ENCODE results near the gene SCGB3A1. TPM values are rescaled to one million over a fixed set of nuclear protein-coding genes. Genes with fewer than 3 reads are reported as not detected.

SCGB3A1 gene
- not detected in 2 replicates for total RNA-seq

DNA sequence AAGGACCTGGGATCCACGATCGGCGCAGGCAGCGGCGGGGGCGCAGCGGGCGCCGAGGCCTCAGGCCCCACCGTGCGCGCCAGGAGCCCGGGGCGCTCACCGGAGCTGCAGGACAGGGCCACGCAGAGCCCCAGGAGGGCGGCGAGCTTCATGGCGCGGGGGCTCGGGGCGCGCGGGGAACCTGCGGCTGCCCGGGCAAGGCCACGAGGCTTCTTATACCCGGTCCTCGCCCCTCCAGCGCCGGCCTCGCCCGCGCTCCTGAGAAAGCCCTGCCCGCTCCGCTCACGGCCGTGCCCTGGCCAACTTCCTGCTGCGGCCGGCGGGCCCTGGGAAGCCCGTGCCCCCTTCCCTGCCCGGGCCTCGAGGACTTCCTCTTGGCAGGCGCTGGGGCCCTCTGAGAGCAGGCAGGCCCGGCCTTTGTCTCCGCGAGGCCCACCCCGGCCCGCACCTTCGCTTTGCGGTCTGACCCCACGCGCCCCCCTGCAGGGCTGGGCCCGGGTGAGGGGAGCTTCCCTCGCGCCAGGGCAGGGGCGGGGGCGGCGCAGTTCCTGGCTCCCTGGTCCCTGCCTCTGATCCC, at the start of gene SCGB3A1:
TSS of gene SCGB3A1 (minus strand) at position 189 of the 577 bp plus-strand sequence. CDS start at position 152, 37 bp downstream.

Other genes with a start within 250 kb of the SCGB3A1 start
- 3.5 and 4.3 TPM in 2 replicates for gene GFPT2, start 238.2 kb downstream of the SCGB3A1 start, total RNA-seq
- gene CNOT6, start 97.1 kb downstream of the SCGB3A1 start, total RNA-seq = 7.9 and 10.4 TPM in 2 replicates
- gene FLT4, start 58.1 kb upstream of the SCGB3A1 start, total RNA-seq = under 0.01 TPM in 2 replicates
- gene OR2Y1, start 148.6 kb upstream of the SCGB3A1 start, total RNA-seq = not detected in 2 replicates
- gene MGAT1, start 211.3 kb upstream of the SCGB3A1 start, total RNA-seq = 174 and 290 TPM in 2 replicates